Muscle of leg (tissue), 9 donors: ENCODE measurements around the gene IGF2BP3. TPM values are rescaled to one million over a fixed set of nuclear protein-coding genes. Genes with fewer than 3 reads are reported as not detected.

ENCODE experiments used
- polyA plus RNA-seq, 8 donors: library from polyadenylated mRNA; unstranded; fragments of 120-200 nt; gene quantifications; one replicate each; pipeline versions ENCODE4 v1.2.1 to v1.2.3, GENCODE V29; 2013; ENCODE audit warnings: inconsistent platforms in 1 of 8, low replicate concordance in 1 of 8; ENCODE audit not compliant: insufficient read length in 8 of 8, insufficient read depth in 1 of 8
- total RNA-seq: library from RNA; stranded (reverse); fragments of 120-200 nt; gene quantifications from one replicate; pipeline ENCODE4 v1.2.4, GENCODE V29; 2013

Gene IGF2BP3
- total and polyA plus RNA-seq, 9 donors = 26.2 to 39.2 (median 31.5) TPM

Other genes with a start within 250 kb of the IGF2BP3 start
- 98.1 TPM for gene GPNMB, start 223.7 kb downstream of the IGF2BP3 start, total RNA-seq
- gene GPNMB, start 223.7 kb downstream of the IGF2BP3 start, polyA plus RNA-seq = 10 to 100 TPM; 29.1 to 77.4 (median 48.1) TPM
- 94.2 TPM for gene MALSU1, start 171.2 kb downstream of the IGF2BP3 start, total RNA-seq
- 100 to 1,000 TPM in 2 of 8 donors, 10 to 100 TPM in 6; 58.1 to 132 (median 89.0) TPM for gene MALSU1, start 171.2 kb downstream of the IGF2BP3 start, polyA plus RNA-seq
- 28.1 TPM for gene TRA2A, start 61.5 kb upstream of the IGF2BP3 start, total RNA-seq
- gene TRA2A, start 61.5 kb upstream of the IGF2BP3 start, polyA plus RNA-seq = 100 to 1,000 TPM; 101 to 149 (median 109) TPM
- gene CCDC126, start 126.9 kb upstream of the IGF2BP3 start, total RNA-seq = 11.3 TPM
- 1 to 10 TPM; 4.8 to 9.2 (median 6.5) TPM for gene CCDC126, start 126.9 kb upstream of the IGF2BP3 start, polyA plus RNA-seq
- 1.9 TPM for gene FAM221A, start 209.7 kb upstream of the IGF2BP3 start, total RNA-seq
- gene FAM221A, start 209.7 kb upstream of the IGF2BP3 start, polyA plus RNA-seq = 1 to 10 TPM; 1.4 to 4.5 (median 2.5) TPM
- gene STK31, start 239.7 kb upstream of the IGF2BP3 start, total RNA-seq = 0.40 TPM
- gene STK31, start 239.7 kb upstream of the IGF2BP3 start, polyA plus RNA-seq = 1 to 10 TPM in 5 of 8 donors, under 1 TPM in 3; 0.78 to 3.0 (median 1.1) TPM